NCI-H526 treated with DMSO at 0.1 percent for 48 hours (cell line): ENCODE data around the gene RNF121.

ENCODE experiments used
- DNase-seq: peaks from one replicate; lab custom pipeline; 2025; lab: John Stamatoyannopoulos, UW

The RNF121 gene

GRCh38 chr11:72006309-72007088, 77.7 kb downstream of the RNF121 start:
- no peak for DNase-seq

- DNase-seq, result no peak
Measured at GRCh38 chr11:72007089-72007476, 78.2 kb downstream of the RNF121 start.

GRCh38 chr11:72007587-72007986, 78.7 kb downstream of the RNF121 start:
- DNase-seq, result no peak

- no peak for DNase-seq
Measured at GRCh38 chr11:72008728-72009127, 79.9 kb downstream of the RNF121 start.

- DNase-seq, result no peak
Measured at GRCh38 chr11:72009156-72009555, 80.3 kb downstream of the RNF121 start.

GRCh38 chr11:72010529-72011233, 81.8 kb downstream of the RNF121 start:
- no peak for DNase-seq

GRCh38 chr11:72012091-72012630, 83.3 kb downstream of the RNF121 start:
- no peak for DNase-seq

GRCh38 chr11:72012897-72013721, 84.3 kb downstream of the RNF121 start:
- no peak for DNase-seq

GRCh38 chr11:72013765-72014711, 85.2 kb downstream of the RNF121 start:
- DNase-seq, result no peak

- no peak for DNase-seq
Measured at GRCh38 chr11:72014761-72015320, 86.0 kb downstream of the RNF121 start.

- DNase-seq, result no peak
Measured at GRCh38 chr11:72015511-72016061, 86.7 kb downstream of the RNF121 start.

GRCh38 chr11:72018171-72018570, 89.3 kb downstream of the RNF121 start:
- DNase-seq, result no peak

GRCh38 chr11:72023335-72023734, 94.5 kb downstream of the RNF121 start:
- DNase-seq, result no peak

- no peak for DNase-seq
Measured at GRCh38 chr11:72024069-72024754, 95.4 kb downstream of the RNF121 start.

- DNase-seq, result no peak
Measured at GRCh38 chr11:72026090-72026489, 97.2 kb downstream of the RNF121 start.

- DNase-seq, result no peak
Measured at GRCh38 chr11:72030472-72031045, 101.7 kb downstream of the RNF121 start.

- DNase-seq, result no peak
Measured at GRCh38 chr11:72036687-72037086, 107.8 kb downstream of the RNF121 start.

- no peak for DNase-seq
Measured at GRCh38 chr11:72037554-72038311, 108.9 kb downstream of the RNF121 start.

- no peak for DNase-seq
Measured at GRCh38 chr11:72038491-72038890, 109.6 kb downstream of the RNF121 start.
